Measurements from ENCODE around the gene CRTC2. TPM values are rescaled to one million over a fixed set of nuclear protein-coding genes. Genes with fewer than 3 reads are reported as not detected.

Gene CRTC2
- total and polyA plus RNA-seq, 9 of the 15 experiments (the other 6 are each of a cell fraction or from before 2014, with no cell fraction given), result 2.7 to 26.4 (median 10.2) TPM

DNA sequence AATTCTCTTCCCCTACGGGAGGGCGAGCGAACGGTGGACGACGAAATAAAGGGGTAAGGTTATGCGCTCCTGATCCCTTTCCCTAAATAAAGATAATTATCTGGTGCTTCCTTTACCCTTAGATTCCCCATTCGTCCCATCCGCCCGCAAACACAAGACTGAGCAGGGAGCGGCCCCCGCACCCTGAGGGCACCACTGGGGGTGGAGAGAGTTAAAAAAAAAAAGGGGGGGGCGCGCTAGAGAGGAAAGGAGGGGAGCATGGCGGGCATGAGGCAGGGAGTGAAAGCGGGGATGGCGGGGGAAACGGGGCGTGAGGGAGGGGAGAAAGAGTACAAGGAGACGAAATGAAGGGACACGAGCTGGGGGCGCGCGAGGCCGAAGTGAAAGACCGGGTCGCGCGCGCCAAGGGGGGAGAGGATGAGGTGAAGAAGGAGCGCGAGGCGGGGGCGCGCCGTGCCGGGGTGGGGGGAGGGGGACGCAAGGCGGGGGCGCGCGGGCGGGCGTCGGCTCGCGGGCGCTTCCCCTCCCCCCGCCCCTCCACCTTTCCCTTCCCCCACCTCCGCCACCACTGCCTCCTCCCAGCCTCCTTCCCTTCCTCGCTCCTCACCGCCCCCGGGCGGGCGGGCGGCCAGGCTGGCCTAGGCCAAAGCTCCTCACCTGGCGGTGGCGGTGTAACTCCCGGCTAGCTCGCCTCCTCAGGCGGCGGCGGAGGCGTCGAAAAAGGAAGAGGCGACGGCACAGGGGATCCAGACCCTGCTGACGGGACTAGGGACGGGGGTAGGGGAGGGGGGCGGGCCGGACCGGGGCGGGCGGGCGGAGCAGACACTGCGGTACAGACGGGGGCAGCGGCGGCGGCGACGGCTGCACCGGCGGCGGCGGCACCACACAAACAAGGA is 36.1 kb downstream of the CRTC2 start (continued):
- TF ChIP-seq, protein P1, sequence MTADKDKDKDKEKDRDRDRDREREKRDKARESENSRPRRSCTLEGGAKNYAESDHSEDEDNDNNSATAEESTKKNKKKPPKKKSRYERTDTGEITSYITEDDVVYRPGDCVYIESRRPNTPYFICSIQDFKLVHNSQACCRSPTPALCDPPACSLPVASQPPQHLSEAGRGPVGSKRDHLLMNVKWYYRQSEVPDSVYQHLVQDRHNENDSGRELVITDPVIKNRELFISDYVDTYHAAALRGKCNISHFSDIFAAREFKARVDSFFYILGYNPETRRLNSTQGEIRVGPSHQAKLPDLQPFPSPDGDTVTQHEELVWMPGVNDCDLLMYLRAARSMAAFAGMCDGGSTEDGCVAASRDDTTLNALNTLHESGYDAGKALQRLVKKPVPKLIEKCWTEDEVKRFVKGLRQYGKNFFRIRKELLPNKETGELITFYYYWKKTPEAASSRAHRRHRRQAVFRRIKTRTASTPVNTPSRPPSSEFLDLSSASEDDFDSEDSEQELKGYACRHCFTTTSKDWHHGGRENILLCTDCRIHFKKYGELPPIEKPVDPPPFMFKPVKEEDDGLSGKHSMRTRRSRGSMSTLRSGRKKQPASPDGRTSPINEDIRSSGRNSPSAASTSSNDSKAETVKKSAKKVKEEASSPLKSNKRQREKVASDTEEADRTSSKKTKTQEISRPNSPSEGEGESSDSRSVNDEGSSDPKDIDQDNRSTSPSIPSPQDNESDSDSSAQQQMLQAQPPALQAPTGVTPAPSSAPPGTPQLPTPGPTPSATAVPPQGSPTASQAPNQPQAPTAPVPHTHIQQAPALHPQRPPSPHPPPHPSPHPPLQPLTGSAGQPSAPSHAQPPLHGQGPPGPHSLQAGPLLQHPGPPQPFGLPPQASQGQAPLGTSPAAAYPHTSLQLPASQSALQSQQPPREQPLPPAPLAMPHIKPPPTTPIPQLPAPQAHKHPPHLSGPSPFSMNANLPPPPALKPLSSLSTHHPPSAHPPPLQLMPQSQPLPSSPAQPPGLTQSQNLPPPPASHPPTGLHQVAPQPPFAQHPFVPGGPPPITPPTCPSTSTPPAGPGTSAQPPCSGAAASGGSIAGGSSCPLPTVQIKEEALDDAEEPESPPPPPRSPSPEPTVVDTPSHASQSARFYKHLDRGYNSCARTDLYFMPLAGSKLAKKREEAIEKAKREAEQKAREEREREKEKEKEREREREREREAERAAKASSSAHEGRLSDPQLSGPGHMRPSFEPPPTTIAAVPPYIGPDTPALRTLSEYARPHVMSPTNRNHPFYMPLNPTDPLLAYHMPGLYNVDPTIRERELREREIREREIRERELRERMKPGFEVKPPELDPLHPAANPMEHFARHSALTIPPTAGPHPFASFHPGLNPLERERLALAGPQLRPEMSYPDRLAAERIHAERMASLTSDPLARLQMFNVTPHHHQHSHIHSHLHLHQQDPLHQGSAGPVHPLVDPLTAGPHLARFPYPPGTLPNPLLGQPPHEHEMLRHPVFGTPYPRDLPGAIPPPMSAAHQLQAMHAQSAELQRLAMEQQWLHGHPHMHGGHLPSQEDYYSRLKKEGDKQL (CRISPR knock-in tag; IDR thresholded peaks at IDR 0.05; ENCODE audit: borderline replicate concordance), result no peak
- TF ChIP-seq ZNF316 (IDR thresholded peaks at IDR 0.05), result no peak
- TF ChIP-seq GABPA (tag; conservative IDR thresholded peaks at IDR 0.05; ENCODE audit: low read depth), result 0 out of 2 replicates have a peak, but pooled peaks have one; percentile 3
- TF ChIP-seq SLC30A9 (CRISPR knock-in tag; IDR thresholded peaks at IDR 0.05), result no peak
- TF ChIP-seq, protein P2, sequence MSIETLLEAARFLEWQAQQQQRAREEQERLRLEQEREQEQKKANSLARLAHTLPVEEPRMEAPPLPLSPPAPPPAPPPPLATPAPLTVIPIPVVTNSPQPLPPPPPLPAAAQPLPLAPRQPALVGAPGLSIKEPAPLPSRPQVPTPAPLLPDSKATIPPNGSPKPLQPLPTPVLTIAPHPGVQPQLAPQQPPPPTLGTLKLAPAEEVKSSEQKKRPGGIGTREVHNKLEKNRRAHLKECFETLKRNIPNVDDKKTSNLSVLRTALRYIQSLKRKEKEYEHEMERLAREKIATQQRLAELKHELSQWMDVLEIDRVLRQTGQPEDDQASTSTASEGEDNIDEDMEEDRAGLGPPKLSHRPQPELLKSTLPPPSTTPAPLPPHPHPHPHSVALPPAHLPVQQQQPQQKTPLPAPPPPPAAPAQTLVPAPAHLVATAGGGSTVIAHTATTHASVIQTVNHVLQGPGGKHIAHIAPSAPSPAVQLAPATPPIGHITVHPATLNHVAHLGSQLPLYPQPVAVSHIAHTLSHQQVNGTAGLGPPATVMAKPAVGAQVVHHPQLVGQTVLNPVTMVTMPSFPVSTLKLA (conservative IDR thresholded peaks at IDR 0.05), result peak in 1 of 2 experiments; percentile 59; a peak in 2 of 4 replicates
- TF ChIP-seq ZNF197 (CRISPR knock-in tag; IDR thresholded peaks at IDR 0.05; ENCODE audit: low read depth), result 0 out of 2 replicates have a peak, but pooled peaks have one; percentile 55
- no peak for TF ChIP-seq ZNF551 (CRISPR knock-in tag; IDR thresholded peaks at IDR 0.05)
- TF ChIP-seq, protein P3, sequence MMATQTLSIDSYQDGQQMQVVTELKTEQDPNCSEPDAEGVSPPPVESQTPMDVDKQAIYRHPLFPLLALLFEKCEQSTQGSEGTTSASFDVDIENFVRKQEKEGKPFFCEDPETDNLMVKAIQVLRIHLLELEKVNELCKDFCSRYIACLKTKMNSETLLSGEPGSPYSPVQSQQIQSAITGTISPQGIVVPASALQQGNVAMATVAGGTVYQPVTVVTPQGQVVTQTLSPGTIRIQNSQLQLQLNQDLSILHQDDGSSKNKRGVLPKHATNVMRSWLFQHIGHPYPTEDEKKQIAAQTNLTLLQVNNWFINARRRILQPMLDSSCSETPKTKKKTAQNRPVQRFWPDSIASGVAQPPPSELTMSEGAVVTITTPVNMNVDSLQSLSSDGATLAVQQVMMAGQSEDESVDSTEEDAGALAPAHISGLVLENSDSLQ (IDR thresholded peaks at IDR 0.05), result no peak
- no peak for TF ChIP-seq NFATC3 (IDR thresholded peaks at IDR 0.05)
- no peak for TF ChIP-seq ZNF707 (CRISPR knock-in tag; conservative IDR thresholded peaks at IDR 0.05)
- no peak for TF ChIP-seq RFX7 (CRISPR knock-in tag; IDR thresholded peaks at IDR 0.05)
- TF ChIP-seq, protein P4, sequence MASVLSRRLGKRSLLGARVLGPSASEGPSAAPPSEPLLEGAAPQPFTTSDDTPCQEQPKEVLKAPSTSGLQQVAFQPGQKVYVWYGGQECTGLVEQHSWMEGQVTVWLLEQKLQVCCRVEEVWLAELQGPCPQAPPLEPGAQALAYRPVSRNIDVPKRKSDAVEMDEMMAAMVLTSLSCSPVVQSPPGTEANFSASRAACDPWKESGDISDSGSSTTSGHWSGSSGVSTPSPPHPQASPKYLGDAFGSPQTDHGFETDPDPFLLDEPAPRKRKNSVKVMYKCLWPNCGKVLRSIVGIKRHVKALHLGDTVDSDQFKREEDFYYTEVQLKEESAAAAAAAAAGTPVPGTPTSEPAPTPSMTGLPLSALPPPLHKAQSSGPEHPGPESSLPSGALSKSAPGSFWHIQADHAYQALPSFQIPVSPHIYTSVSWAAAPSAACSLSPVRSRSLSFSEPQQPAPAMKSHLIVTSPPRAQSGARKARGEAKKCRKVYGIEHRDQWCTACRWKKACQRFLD (CRISPR knock-in tag; IDR thresholded peaks at IDR 0.05), result no peak
- no peak for TF ChIP-seq BMI1 (IDR thresholded peaks at IDR 0.05; ENCODE audit: low read length)
- TF ChIP-seq HNRNPH1 (optimal IDR thresholded peaks at IDR 0.05; ENCODE audit: low read depth, low read length), result no peak
- TF ChIP-seq GATA2 (CRISPR knock-in tag; IDR thresholded peaks at IDR 0.05), result no peak
- peak; percentile 58 for TF ChIP-seq ZNF384 (IDR thresholded peaks at IDR 0.05; ENCODE audit: low read depth, low read length)
- no peak for TF ChIP-seq ZNF253 (CRISPR knock-in tag; conservative IDR thresholded peaks at IDR 0.05)
- no peak for TF ChIP-seq ZKSCAN8 (CRISPR knock-in tag; IDR thresholded peaks at IDR 0.05)

Measured in K562 (cell line).